A673 (cell line): ENCODE measurements around the gene HIC2.

ENCODE experiments used
- CTCF ChIP-seq: fragments of 300-800, 200-600 bp; sonication (generic); conservative IDR thresholded peaks from 2 replicates; pipeline ENCODE4 v1.5.1; 2017; ENCODE audit warnings: low read depth, mild to moderate bottlenecking, antibody characterized with exemption, low read length, moderate library complexity, mixed read lengths
- EZH2 ChIP-seq: fragments of 200-600 bp; sonication (generic); IDR thresholded peaks from 2 replicates; pipeline ENCODE4 v1.6.1; 2017; ENCODE audit warnings: borderline replicate concordance, low read depth, mild to moderate bottlenecking, mixed read lengths, antibody characterized with exemption, low read length; ENCODE audit not compliant: poor library complexity, severe bottlenecking

- TF ChIP-seq CTCF (no peak), EZH2 (no peak)
Observed at GRCh38 chr22:21443057-21443734, 26.0 kb downstream of the HIC2 start.
